Neural progenitor cell (in vitro differentiated cells): ENCODE data around the gene GPR3. TPM values are rescaled to one million over a fixed set of nuclear protein-coding genes. Genes with fewer than 3 reads are reported as not detected.

Experiments
- DNase-seq: peaks from one replicate; pipeline ENCODE4 v3.0.0-alpha.2; 2016; ENCODE audit warnings: low spot score
- H2AFZ ChIP-seq: fragments of 200-600 bp; sonication (generic); replicated peaks from 2 replicates; pipeline ENCODE4 v1.6.1; 2016; ENCODE audit warnings: antibody characterized with exemption
- H3F3A ChIP-seq: fragments of 200-600 bp; sonication (generic); 2 replicates; pipeline ENCODE4 v1.6.1; 2016; ENCODE audit warnings: antibody characterized with exemption, low read depth
- H3K27ac ChIP-seq: fragments of 200-600 bp; sonication (generic); 2 replicates; pipeline ENCODE4 v1.5.1; 2016; ENCODE audit warnings: mild to moderate bottlenecking
- H3K27me3 ChIP-seq: fragments of 200-600 bp; sonication (generic); 2 replicates; pipeline ENCODE4 v1.6.1; 2016; ENCODE audit warnings: mild to moderate bottlenecking, moderate library complexity
- H3K36me3 ChIP-seq: fragments of 200-600 bp; sonication (generic); 2 replicates; pipeline ENCODE4 v1.5.1; 2016
- H3K4me1 ChIP-seq: fragments of 200-600 bp; sonication (generic); 2 replicates; pipeline ENCODE4 v1.6.1; 2016; ENCODE audit warnings: mixed run types
- H3K4me2 ChIP-seq: fragments of 200-600 bp; sonication (generic); 2 replicates; pipeline ENCODE4 v1.6.1; 2016
- H3K4me3 ChIP-seq: fragments of 200-600 bp; sonication (generic); 2 replicates; pipeline ENCODE4 v1.5.1; 2016
- H3K79me2 ChIP-seq: fragments of 200-600 bp; sonication (generic); 2 replicates; pipeline ENCODE4 v1.6.1; 2016; ENCODE audit warnings: low read depth
- H3K9ac ChIP-seq: fragments of 200-600 bp; sonication (generic); 2 replicates; pipeline ENCODE4 v1.6.1; 2016
- H3K9me3 ChIP-seq: fragments of 200-600 bp; sonication (generic); 2 replicates; pipeline ENCODE4 v1.5.1; 2016; ENCODE audit warnings: low read depth
- H4K20me1 ChIP-seq: fragments of 200-600 bp; sonication (generic); 2 replicates; pipeline ENCODE4 v1.6.1; 2016; ENCODE audit warnings: low read depth
- H3K27ac Mint-ChIP-seq: 3 replicates; pipeline ENCODE4 v1.8.0; 2021; ENCODE audit warnings: mixed read lengths
- H3K27me3 Mint-ChIP-seq: 2 replicates; pipeline ENCODE4 v1.8.0; 2022; ENCODE audit warnings: low read depth, mild to moderate bottlenecking, inconsistent platforms, moderate library complexity, mixed read lengths; ENCODE audit not compliant: insufficient read depth
- H3K36me3 Mint-ChIP-seq: 3 replicates; pipeline ENCODE4 v1.8.0; 2021; ENCODE audit warnings: mixed read lengths
- H3K4me1 Mint-ChIP-seq: 3 replicates; pipeline ENCODE4 v1.8.0; 2021; ENCODE audit warnings: mixed read lengths
- H3K4me3 Mint-ChIP-seq: 3 replicates; pipeline ENCODE4 v1.8.0; 2021; ENCODE audit warnings: mild to moderate bottlenecking, moderate library complexity, mixed read lengths
- H3K9me3 Mint-ChIP-seq: 3 replicates; pipeline ENCODE4 v1.8.0; 2020; ENCODE audit warnings: mixed read lengths
- CTCF ChIP-seq: fragments of 200-600 bp; sonication (generic); IDR thresholded peaks from 2 replicates; pipeline ENCODE4 v1.5.1; 2017; ENCODE audit warnings: antibody characterized with exemption, mild to moderate bottlenecking
- EZH2 ChIP-seq: fragments of 200-600 bp; sonication (generic); IDR thresholded peaks from 2 replicates; pipeline ENCODE4 v1.6.1; 2017; ENCODE audit warnings: antibody characterized with exemption, mild to moderate bottlenecking, moderate library complexity
- EZH2phosphoT487 ChIP-seq: fragments of 200-600 bp; sonication (generic); IDR thresholded peaks from 2 replicates; pipeline ENCODE4 v1.6.1; 2017; ENCODE audit warnings: antibody characterized with exemption
- total RNA-seq: library from RNA; depleted of rRNA; stranded (reverse); fragments of >200 nt; gene quantifications from 2 replicates; pipeline ENCODE4 v1.2.3, GENCODE V29; 2015; ENCODE audit warnings: low replicate concordance

The GPR3 gene
- total RNA-seq, 1 donor from 2014 or later, result 3.1 TPM

- Histone ChIP-seq H3K4me2 (no peak overlapping the region), H3K4me1 (peaks cover 31% of the 10 kb centered on the region), H3K9ac (no peak overlapping the region), H3F3A (peaks cover 29% of the 10 kb centered on the region), H3K4me3 (no peak overlapping the region), H3K27me3 (no peaks in the 10 kb centered on the region), H4K20me1 (no peaks in the 10 kb centered on the region), H3K36me3 (no peaks in the 10 kb centered on the region), H2AFZ (peak overlapping the region; percentile 30), H3K79me2 (no peaks in the 10 kb centered on the region), H3K27ac (no peak overlapping the region), H3K9me3 (no peaks in the 10 kb centered on the region)
- no peaks in the 10 kb centered on the region for H3K9me3 Mint-ChIP-seq
- H3K27ac Mint-ChIP-seq, result peak overlapping the region; percentile 86
- H3K4me3 Mint-ChIP-seq, result no peak overlapping the region
- H3K27me3 Mint-ChIP-seq, result peaks cover 15% of the 10 kb centered on the region
- no peaks in the 10 kb centered on the region for H3K36me3 Mint-ChIP-seq
- no peak for DNase-seq
- H3K4me1 Mint-ChIP-seq, result peaks cover 57% of the 10 kb centered on the region
- TF ChIP-seq EZH2phosphoT487, result no peak
- TF ChIP-seq CTCF, result no peak
- TF ChIP-seq EZH2, result no peak
These were observed 6.2 kb downstream of the GPR3 start for GRCh38 chr1:27398405-27399149.

- H3K36me3 Mint-ChIP-seq, result peaks cover 4% of the 10 kb centered on the region
- peak overlapping the region; percentile 86 for H3K27ac Mint-ChIP-seq
- Histone ChIP-seq H2AFZ (peak overlapping the region; percentile 30), H4K20me1 (no peaks in the 10 kb centered on the region), H3K4me3 (no peak overlapping the region), H3K9ac (no peak overlapping the region), H3K4me2 (no peak overlapping the region), H3K27ac (no peak overlapping the region), H3K27me3 (no peaks in the 10 kb centered on the region), H3K4me1 (peaks cover 39% of the 10 kb centered on the region), H3K79me2 (no peaks in the 10 kb centered on the region), H3K9me3 (no peaks in the 10 kb centered on the region), H3F3A (peaks cover 34% of the 10 kb centered on the region), H3K36me3 (no peaks in the 10 kb centered on the region)
- TF ChIP-seq EZH2 (no peak), EZH2phosphoT487 (no peak), CTCF (no peak)
- no peaks in the 10 kb centered on the region for H3K9me3 Mint-ChIP-seq
- H3K27me3 Mint-ChIP-seq, result peaks cover 13% of the 10 kb centered on the region
- no peak overlapping the region for H3K4me3 Mint-ChIP-seq
- H3K4me1 Mint-ChIP-seq, result peaks cover 66% of the 10 kb centered on the region
- DNase-seq, result peak; percentile 22
These were observed 7.0 kb downstream of the GPR3 start for GRCh38 chr1:27399251-27400025.

GRCh38 chr1:27400082-27400962 is 7.9 kb downstream of the GPR3 start:
- Histone ChIP-seq H2AFZ (no peak overlapping the region), H3K79me2 (no peaks in the 10 kb centered on the region), H3K27me3 (no peaks in the 10 kb centered on the region), H3K4me1 (peaks cover 48% of the 10 kb centered on the region), H3K27ac (no peak overlapping the region), H4K20me1 (no peaks in the 10 kb centered on the region), H3F3A (peaks cover 43% of the 10 kb centered on the region), H3K4me2 (no peak overlapping the region), H3K9ac (no peak overlapping the region), H3K36me3 (no peaks in the 10 kb centered on the region), H3K4me3 (no peak overlapping the region), H3K9me3 (no peaks in the 10 kb centered on the region)
- Mint-ChIP-seq H3K4me1 (peaks cover 66% of the 10 kb centered on the region), H3K27ac (peak overlapping the region; percentile 43), H3K36me3 (peaks cover 4% of the 10 kb centered on the region), H3K27me3 (peaks cover 11% of the 10 kb centered on the region), H3K4me3 (no peak overlapping the region), H3K9me3 (no peaks in the 10 kb centered on the region)
- peak; percentile 22 for DNase-seq
- TF ChIP-seq EZH2, result no peak
- no peak for TF ChIP-seq CTCF
- TF ChIP-seq EZH2phosphoT487, result no peak
